Measurements from ENCODE around the gene EPS15. TPM values are rescaled to one million over a fixed set of nuclear protein-coding genes. Genes with fewer than 3 reads are reported as not detected.
"Not testable (repeated sequence)": the region's sequence is repeated elsewhere in the genome, so short reads cannot be mapped to it uniquely, and the experiment has no call there.

EPS15 gene
- total RNA-seq, 1 donor from 2014 or later = 20.6 TPM

DNA sequence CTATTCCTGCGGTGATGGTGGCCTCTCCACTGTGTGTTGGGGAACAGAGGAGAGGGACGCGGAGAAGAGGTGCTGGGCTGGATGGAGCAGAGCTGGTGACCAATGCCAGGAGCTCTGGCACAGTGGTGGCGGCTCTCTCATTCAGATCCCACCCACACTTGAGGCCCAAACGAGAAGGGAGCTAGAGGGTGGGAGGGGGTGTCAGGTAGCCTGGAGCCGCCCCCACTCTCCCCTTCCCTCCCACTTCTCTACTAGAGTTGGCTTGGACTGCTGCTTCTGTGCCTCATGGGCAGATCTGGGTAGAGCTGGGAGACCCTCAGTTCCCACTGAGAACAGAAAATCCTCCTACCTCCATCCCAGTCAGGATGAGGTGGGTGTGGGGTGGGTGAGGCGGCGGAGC, 192.2 kb downstream of the EPS15 start:
- no peak for DNase-seq (ENCODE audit: low read depth)
- TF ChIP-seq, protein P1, sequence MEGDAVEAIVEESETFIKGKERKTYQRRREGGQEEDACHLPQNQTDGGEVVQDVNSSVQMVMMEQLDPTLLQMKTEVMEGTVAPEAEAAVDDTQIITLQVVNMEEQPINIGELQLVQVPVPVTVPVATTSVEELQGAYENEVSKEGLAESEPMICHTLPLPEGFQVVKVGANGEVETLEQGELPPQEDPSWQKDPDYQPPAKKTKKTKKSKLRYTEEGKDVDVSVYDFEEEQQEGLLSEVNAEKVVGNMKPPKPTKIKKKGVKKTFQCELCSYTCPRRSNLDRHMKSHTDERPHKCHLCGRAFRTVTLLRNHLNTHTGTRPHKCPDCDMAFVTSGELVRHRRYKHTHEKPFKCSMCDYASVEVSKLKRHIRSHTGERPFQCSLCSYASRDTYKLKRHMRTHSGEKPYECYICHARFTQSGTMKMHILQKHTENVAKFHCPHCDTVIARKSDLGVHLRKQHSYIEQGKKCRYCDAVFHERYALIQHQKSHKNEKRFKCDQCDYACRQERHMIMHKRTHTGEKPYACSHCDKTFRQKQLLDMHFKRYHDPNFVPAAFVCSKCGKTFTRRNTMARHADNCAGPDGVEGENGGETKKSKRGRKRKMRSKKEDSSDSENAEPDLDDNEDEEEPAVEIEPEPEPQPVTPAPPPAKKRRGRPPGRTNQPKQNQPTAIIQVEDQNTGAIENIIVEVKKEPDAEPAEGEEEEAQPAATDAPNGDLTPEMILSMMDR (conservative IDR thresholded peaks at IDR 0.05; ENCODE audit: low read depth, low read length) = no peak
- no peak overlapping the region for H3K4me3 ChIP-seq (ENCODE audit: low read depth, low read length)

DNA sequence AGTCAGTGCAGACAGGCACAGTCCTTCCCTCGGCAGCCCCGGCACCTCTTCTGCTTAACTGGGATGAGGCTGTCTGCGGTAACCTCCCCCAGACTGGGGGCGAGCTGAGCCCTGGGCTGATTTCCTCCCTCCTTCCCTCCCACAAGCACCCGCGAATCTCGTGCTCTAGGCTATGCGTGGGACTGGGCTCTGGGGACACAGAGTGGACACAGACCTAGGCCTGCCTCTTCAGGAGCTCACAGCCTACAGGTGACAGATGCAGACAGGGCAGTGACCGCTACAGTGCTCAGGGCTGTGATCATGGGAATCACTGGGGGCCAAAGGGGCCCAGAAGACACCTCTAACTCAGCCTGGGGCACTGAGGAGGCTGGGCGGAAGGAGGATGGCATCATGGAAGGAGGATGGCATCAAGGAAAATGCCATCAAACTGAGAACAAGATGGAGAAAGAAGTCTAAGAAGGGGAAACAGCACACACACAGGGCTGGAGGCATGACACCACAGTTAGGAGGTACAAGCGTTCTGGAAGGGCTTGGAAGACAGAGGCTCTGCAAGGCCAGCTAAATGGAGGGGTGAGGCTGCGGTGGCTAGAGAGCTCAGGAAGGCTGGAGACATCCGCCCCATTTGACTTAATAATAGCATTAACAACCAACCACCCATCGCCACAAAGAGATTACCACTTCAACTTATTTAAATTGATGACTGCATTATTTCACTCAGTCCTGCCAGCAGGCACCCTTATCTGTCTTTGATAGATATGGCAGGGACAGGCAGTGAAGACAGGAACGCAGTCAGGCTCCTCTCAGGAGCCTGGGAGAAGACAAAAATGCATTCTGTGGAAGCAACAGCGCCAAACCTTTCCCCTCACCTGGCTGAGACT, 192.9 kb downstream of the EPS15 start:
- H3K4me3 ChIP-seq (ENCODE audit: low read depth, low read length) = no peak overlapping the region
- TF ChIP-seq, protein P1 (conservative IDR thresholded peaks at IDR 0.05; ENCODE audit: low read depth, low read length) = no peak
- DNase-seq (ENCODE audit: low read depth) = no peak

DNA sequence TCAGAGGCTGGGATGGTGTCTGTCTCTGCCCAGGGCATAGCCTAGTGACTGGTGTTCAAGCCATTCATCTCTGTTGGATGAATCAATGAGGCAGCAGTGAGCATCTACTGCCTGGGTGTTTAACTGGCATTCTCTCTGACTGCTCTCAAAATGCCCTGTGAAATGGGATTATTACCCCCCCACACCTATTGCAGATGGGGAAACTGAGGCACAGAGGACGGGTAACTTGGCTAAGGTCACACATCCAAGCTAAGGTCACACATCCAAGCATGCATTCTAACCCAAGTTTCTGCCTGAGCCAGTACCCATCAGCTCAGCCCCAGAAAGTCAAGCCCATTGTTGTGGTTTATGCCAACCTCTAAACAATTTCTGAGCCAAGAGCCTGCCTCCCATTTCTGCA, 193.7 kb downstream of the EPS15 start:
- DNase-seq (ENCODE audit: low read depth) = no peak
- H3K4me3 ChIP-seq (ENCODE audit: low read depth, low read length) = no peak overlapping the region
- TF ChIP-seq, protein P1 (conservative IDR thresholded peaks at IDR 0.05; ENCODE audit: low read depth, low read length) = no peak

DNA sequence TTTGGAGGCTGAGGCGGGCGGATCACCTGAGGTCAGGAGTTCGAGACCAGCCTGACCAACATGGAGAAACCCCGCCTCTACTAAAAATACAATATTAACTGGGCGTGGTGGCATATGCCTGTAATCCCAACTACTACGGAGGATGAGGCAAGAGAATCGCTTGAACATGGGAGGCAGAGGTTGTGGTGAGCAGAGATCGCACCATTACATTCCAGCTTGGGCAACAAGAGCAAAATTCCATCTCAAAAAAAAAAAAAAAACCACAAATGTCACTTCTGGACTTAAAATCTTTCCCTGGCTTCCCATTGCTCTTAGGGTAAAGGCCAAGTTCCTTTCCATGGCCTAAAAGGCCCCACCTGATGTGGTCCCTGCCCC, 194.1 kb downstream of the EPS15 start:
- not testable (repeated sequence) for DNase-seq (ENCODE audit: low read depth); H3K4me3 ChIP-seq (ENCODE audit: low read depth, low read length)

DNA sequence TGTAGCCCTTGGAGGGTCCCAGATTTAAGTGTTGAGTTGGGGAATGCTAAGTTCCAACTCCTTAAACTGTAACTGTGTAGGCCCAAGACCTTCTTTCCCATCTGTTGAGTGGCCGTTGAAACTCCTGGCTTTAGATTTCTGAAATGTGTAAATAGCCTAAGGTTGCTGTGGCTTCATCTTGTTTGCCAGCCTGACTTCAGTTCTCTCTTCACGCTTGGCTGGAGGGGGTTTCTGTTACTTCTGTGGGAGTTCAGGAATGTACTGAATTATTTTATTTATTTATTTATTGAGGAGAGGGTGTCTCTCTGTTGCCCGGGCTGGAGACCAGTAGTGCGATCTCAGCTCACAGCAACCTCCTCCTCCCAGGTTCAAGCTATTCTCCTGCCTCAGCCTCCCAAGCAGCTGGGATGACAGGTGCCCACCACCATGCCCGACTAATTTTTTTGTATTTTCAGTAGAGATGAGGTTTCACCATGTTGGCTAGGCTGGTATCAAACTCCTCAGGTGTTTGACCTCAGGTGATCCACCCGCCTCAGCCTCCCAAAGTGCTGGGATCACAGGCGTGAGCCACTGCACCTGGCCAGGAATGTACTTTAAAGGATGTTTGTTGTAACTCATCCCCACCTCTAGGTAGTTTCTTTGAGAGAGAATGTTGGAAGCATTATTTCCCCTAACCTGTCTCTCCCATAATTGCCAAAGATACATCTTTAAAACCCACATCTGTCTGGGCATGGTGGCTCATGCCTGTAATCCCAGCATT, 194.6 kb downstream of the EPS15 start:
- DNase-seq (ENCODE audit: low read depth) = no peak
- TF ChIP-seq, protein P1 (conservative IDR thresholded peaks at IDR 0.05; ENCODE audit: low read depth, low read length) = no peak
- H3K4me3 ChIP-seq (ENCODE audit: low read depth, low read length) = no peak overlapping the region

DNA sequence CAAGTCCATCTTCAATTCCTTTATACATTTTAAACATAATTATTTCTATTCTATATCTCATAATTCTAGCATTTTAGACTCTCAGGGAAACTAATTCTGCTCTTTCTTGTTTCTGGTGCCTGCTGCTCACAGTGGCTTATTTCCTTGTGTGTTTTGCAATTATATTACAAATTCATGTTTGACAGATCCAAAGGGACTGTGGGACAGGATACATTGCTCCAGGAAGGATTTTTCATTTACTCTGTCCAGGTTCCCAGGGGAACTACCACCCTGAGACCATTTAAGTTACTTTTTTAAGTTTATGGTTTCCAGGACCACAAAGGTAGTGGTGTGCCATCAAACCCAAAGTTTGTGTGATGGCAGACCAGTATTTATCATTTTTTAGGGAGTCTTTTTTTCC, 195.3 kb downstream of the EPS15 start:
- no peak for DNase-seq (ENCODE audit: low read depth)
- no peak overlapping the region for H3K4me3 ChIP-seq (ENCODE audit: low read depth, low read length)
- TF ChIP-seq, protein P1 (conservative IDR thresholded peaks at IDR 0.05; ENCODE audit: low read depth, low read length) = no peak

DNA sequence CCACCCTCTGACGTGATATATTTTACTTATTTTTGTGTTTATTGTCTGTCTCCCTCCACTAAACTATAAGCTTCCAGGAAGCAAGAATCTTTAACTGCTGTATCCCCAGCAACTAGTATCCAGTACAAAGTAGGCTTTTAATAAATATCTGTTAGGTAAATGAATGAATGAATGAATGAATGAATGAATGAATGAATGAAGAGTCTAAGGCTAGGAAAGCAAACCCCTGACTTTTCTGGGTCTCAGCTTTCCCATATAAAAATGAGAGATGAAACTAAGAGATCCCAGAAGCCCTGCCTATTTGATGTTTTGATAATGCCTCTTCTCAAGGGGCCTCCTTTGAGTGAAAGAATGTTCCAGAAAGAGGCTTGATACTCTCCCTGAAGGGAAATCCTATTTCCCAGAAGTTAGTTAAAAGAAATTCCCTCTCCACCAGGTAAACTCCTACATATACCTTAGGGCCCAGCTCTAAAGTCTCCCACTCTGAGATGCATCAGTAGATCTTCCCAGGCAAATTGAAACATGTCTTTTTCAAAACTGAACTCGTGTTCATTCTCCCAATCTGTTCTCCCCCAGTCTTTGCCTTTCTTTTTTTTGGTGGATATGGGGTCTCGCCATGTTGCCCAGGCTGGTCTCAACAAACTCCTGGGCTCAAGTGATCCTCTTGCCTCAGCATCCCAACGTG, 196.5 kb downstream of the EPS15 start:
- no peak for DNase-seq (ENCODE audit: low read depth)
- no peak overlapping the region for H3K4me3 ChIP-seq (ENCODE audit: low read depth, low read length)
- TF ChIP-seq, protein P1 (conservative IDR thresholded peaks at IDR 0.05; ENCODE audit: low read depth, low read length) = no peak

Data from epithelial cell of proximal tubule (primary cell).